Activated T-helper 9 cell treated with anti-CD3 and anti-CD28 coated beads, Interleukin-2, amount 50 U/mL, for 16 hours (primary cell): Measurements from ENCODE around the gene MSI2.

Experiments used
- DNase-seq: peaks from one replicate; pipeline ENCODE4 v3.0.0-alpha.2; 2020; ENCODE audit warnings: low read depth

MSI2 gene

GRCh38 chr17:57544401-57544800 is 288.1 kb downstream of the MSI2 start:
- DNase-seq: no peak

GRCh38 chr17:57544834-57545463 is 288.6 kb downstream of the MSI2 start:
- no peak for DNase-seq

GRCh38 chr17:57545731-57546342 is 289.5 kb downstream of the MSI2 start:
- no peak for DNase-seq

- DNase-seq: no peak
Measured at GRCh38 chr17:57548421-57549410, 292.4 kb downstream of the MSI2 start.

- DNase-seq: no peak
Measured at GRCh38 chr17:57549468-57549867, 293.1 kb downstream of the MSI2 start.

GRCh38 chr17:57550016-57550415 is 293.7 kb downstream of the MSI2 start:
- DNase-seq: no peak

- no peak for DNase-seq
Measured at GRCh38 chr17:57550668-57551315, 294.5 kb downstream of the MSI2 start.

GRCh38 chr17:57551321-57552079 is 295.2 kb downstream of the MSI2 start:
- no peak for DNase-seq

- DNase-seq: no peak
Measured at GRCh38 chr17:57552114-57552624, 295.8 kb downstream of the MSI2 start.

GRCh38 chr17:57553526-57553925 is 297.2 kb downstream of the MSI2 start:
- DNase-seq: no peak

GRCh38 chr17:57553991-57554825 is 297.9 kb downstream of the MSI2 start:
- DNase-seq: no peak

GRCh38 chr17:57554826-57555635 is 298.7 kb downstream of the MSI2 start:
- DNase-seq: no peak

- DNase-seq: no peak
Measured at GRCh38 chr17:57555636-57556175, 299.4 kb downstream of the MSI2 start.

- DNase-seq: no peak
Measured at GRCh38 chr17:57556320-57556719, 300.0 kb downstream of the MSI2 start.

GRCh38 chr17:57556977-57557376 is 300.7 kb downstream of the MSI2 start:
- DNase-seq: no peak

- no peak for DNase-seq
Measured at GRCh38 chr17:57557416-57557815, 301.1 kb downstream of the MSI2 start.

- no peak for DNase-seq
Measured at GRCh38 chr17:57557834-57558681, 301.7 kb downstream of the MSI2 start.

- DNase-seq: no peak
Measured at GRCh38 chr17:57559226-57559625, 302.9 kb downstream of the MSI2 start.
